ENCODE results near the gene MIGA2. TPM values are rescaled to one million over a fixed set of nuclear protein-coding genes. Genes with fewer than 3 reads are reported as not detected.
A peak's percentile ranks its signal among the peaks of the same experiment; 100 is the strongest.

MIGA2 gene
- total RNA-seq, 1 donor from 2014 or later: 27.5 TPM

GRCh38 chr9:129108083-129108804 lies 71.8 kb downstream of the MIGA2 start:
- TF ChIP-seq, protein P1, sequence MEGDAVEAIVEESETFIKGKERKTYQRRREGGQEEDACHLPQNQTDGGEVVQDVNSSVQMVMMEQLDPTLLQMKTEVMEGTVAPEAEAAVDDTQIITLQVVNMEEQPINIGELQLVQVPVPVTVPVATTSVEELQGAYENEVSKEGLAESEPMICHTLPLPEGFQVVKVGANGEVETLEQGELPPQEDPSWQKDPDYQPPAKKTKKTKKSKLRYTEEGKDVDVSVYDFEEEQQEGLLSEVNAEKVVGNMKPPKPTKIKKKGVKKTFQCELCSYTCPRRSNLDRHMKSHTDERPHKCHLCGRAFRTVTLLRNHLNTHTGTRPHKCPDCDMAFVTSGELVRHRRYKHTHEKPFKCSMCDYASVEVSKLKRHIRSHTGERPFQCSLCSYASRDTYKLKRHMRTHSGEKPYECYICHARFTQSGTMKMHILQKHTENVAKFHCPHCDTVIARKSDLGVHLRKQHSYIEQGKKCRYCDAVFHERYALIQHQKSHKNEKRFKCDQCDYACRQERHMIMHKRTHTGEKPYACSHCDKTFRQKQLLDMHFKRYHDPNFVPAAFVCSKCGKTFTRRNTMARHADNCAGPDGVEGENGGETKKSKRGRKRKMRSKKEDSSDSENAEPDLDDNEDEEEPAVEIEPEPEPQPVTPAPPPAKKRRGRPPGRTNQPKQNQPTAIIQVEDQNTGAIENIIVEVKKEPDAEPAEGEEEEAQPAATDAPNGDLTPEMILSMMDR (IDR thresholded peaks at IDR 0.05): no peak
- no peaks in the 10 kb centered on the region for H3K9me3 Mint-ChIP-seq (ENCODE audit: unreplicated experiment)
- H3K4me1 Mint-ChIP-seq (ENCODE audit: unreplicated experiment): peaks cover 25% of the 10 kb centered on the region
- peaks cover 9% of the 10 kb centered on the region for H3K36me3 Mint-ChIP-seq (ENCODE audit: unreplicated experiment)
- DNase-seq (ENCODE audit: extremely low spot score, unreplicated experiment): no peak
- no peaks in the 10 kb centered on the region for H3K27me3 Mint-ChIP-seq (ENCODE audit: unreplicated experiment)
- H3K27ac Mint-ChIP-seq (ENCODE audit: unreplicated experiment): no peak overlapping the region
- H3K4me3 Mint-ChIP-seq (ENCODE audit: unreplicated experiment): no peak overlapping the region

- no peak for DNase-seq (ENCODE audit: extremely low spot score, unreplicated experiment)
- H3K27ac Mint-ChIP-seq (ENCODE audit: unreplicated experiment): peak overlapping the region; percentile 34
Measured at GRCh38 chr9:129108805-129109536, 72.5 kb downstream of the MIGA2 start.

DNA sequence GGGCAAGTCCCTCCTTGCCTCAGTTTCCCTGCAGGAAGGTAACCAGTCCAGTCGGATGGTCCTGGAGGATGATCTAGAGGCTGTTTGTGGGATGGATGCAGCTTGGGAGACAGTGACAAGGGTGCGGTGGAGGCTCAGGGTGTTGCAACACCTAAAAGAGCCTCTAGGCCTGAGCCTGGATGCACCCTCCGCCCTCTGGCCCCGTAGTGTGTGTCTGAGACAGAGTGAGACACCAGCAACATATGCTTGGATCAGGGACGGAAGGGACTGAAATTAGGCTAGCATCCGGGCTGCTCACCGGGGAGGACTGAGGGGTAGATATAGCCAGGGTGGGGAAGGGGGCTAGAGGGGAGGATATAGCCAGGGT lies 73.1 kb downstream of the MIGA2 start:
- TF ChIP-seq, protein P1 (IDR thresholded peaks at IDR 0.05): no peak
- DNase-seq (ENCODE audit: extremely low spot score, unreplicated experiment): no peak
- Mint-ChIP-seq H3K27ac (ENCODE audit: unreplicated experiment) (peak overlapping the region; percentile 34), H3K4me1 (ENCODE audit: unreplicated experiment) (peaks cover 34% of the 10 kb centered on the region), H3K9me3 (ENCODE audit: unreplicated experiment) (no peaks in the 10 kb centered on the region), H3K27me3 (ENCODE audit: unreplicated experiment) (no peaks in the 10 kb centered on the region), H3K36me3 (ENCODE audit: unreplicated experiment) (peaks cover 9% of the 10 kb centered on the region), H3K4me3 (ENCODE audit: unreplicated experiment) (peak overlapping the region; percentile 73)

More at GRCh38 chr9:129108805-129109536, 72.5 kb downstream of the MIGA2 start:
- peak overlapping the region; percentile 73 for H3K4me3 Mint-ChIP-seq (ENCODE audit: unreplicated experiment)
- no peaks in the 10 kb centered on the region for H3K9me3 Mint-ChIP-seq (ENCODE audit: unreplicated experiment)
- TF ChIP-seq, protein P1 (IDR thresholded peaks at IDR 0.05): no peak
- H3K27me3 Mint-ChIP-seq (ENCODE audit: unreplicated experiment): no peaks in the 10 kb centered on the region
- H3K4me1 Mint-ChIP-seq (ENCODE audit: unreplicated experiment): peaks cover 29% of the 10 kb centered on the region
- H3K36me3 Mint-ChIP-seq (ENCODE audit: unreplicated experiment): peaks cover 9% of the 10 kb centered on the region

- H3K9me3 Mint-ChIP-seq (ENCODE audit: unreplicated experiment): no peaks in the 10 kb centered on the region
- peaks cover 9% of the 10 kb centered on the region for H3K36me3 Mint-ChIP-seq (ENCODE audit: unreplicated experiment)
- no peaks in the 10 kb centered on the region for H3K27me3 Mint-ChIP-seq (ENCODE audit: unreplicated experiment)
- no peak for DNase-seq (ENCODE audit: extremely low spot score, unreplicated experiment)
- H3K27ac Mint-ChIP-seq (ENCODE audit: unreplicated experiment): peak overlapping the region; percentile 54
- peaks cover 39% of the 10 kb centered on the region for H3K4me1 Mint-ChIP-seq (ENCODE audit: unreplicated experiment)
- TF ChIP-seq, protein P1 (IDR thresholded peaks at IDR 0.05): no peak
- H3K4me3 Mint-ChIP-seq (ENCODE audit: unreplicated experiment): peak overlapping the region; percentile 73
Measured at GRCh38 chr9:129109952-129110739, 73.7 kb downstream of the MIGA2 start.

Data from osteocyte (in vitro differentiated cells).